Measurements from ENCODE around the gene MLLT3.

Gene MLLT3

GRCh38 chr9:20540169-20540863, 82.0 kb downstream of the MLLT3 start:
- Histone ChIP-seq H3K9ac (ENCODE audit: low read length) (no peak overlapping the region), H3K27me3 (ENCODE audit: control insufficient read depth, insufficient read depth, low read length) (no peaks in the 10 kb centered on the region), H3K27ac (ENCODE audit: low read depth, low read length) (no peak overlapping the region), H3K36me3 (ENCODE audit: control insufficient read depth, insufficient read depth, low read length) (no peaks in the 10 kb centered on the region), H3K4me3 (ENCODE audit: low read length) (no peak overlapping the region), H3K4me1 (ENCODE audit: control insufficient read depth, insufficient read depth, low read length) (no peaks in the 10 kb centered on the region)

DNA sequence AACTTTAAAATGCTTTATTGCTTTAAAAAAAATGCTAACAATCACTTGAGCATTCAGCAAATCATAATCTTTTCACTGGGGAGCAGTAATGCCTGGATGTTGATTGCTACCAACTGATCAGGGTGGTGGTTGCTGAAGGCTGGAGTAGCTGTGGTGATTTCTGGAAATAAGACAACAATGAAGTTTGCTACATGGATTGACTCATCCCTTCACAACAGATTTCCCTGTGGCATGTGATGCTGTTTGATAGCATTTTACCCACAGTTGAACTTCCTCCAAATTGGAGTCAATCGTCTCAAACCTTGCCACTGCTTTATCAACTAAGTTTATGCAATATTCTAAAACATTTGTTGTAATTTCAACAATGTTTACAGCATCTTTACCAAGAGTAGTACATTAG, 83.3 kb downstream of the MLLT3 start:
- H3K9ac ChIP-seq (ENCODE audit: low read length), result no peak overlapping the region
- H3K27me3 ChIP-seq (ENCODE audit: control insufficient read depth, insufficient read depth, low read length), result no peaks in the 10 kb centered on the region
- no peak overlapping the region for H3K27ac ChIP-seq (ENCODE audit: low read depth, low read length)
- no peaks in the 10 kb centered on the region for H3K36me3 ChIP-seq (ENCODE audit: control insufficient read depth, insufficient read depth, low read length)
- H3K4me1 ChIP-seq (ENCODE audit: control insufficient read depth, insufficient read depth, low read length), result no peaks in the 10 kb centered on the region
- no peak overlapping the region for H3K4me3 ChIP-seq (ENCODE audit: low read length)

DNA sequence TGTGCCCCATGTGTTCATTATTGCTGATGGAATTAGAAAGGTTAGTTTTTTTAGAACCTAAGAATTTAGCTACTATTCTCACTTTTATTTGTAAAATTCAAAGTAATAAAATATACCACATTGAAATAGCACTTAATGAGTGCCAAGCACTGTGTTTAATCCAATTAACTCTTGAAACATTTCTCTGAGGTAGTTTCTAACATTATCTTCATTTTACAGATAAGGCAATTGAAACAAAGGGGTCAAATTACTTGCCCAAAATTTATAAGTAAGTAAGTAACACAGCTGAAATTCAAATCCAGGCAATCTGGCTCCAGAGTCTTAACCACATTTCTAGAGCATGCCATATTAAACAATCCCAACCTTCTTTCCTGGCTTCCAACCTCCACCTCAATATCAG, 84.2 kb downstream of the MLLT3 start:
- Histone ChIP-seq H3K9ac (ENCODE audit: low read length) (no peak overlapping the region), H3K36me3 (ENCODE audit: control insufficient read depth, insufficient read depth, low read length) (no peaks in the 10 kb centered on the region), H3K4me1 (ENCODE audit: control insufficient read depth, insufficient read depth, low read length) (no peaks in the 10 kb centered on the region), H3K4me3 (ENCODE audit: low read length) (no peak overlapping the region), H3K27me3 (ENCODE audit: control insufficient read depth, insufficient read depth, low read length) (no peaks in the 10 kb centered on the region), H3K27ac (ENCODE audit: low read depth, low read length) (no peak overlapping the region)

GRCh38 chr9:20537294-20537693, 85.0 kb downstream of the MLLT3 start:
- Histone ChIP-seq H3K4me1 (ENCODE audit: control insufficient read depth, insufficient read depth, low read length) (no peaks in the 10 kb centered on the region), H3K27me3 (ENCODE audit: control insufficient read depth, insufficient read depth, low read length) (no peaks in the 10 kb centered on the region), H3K36me3 (ENCODE audit: control insufficient read depth, insufficient read depth, low read length) (no peaks in the 10 kb centered on the region), H3K4me3 (ENCODE audit: low read length) (no peak overlapping the region), H3K27ac (ENCODE audit: low read depth, low read length) (no peak overlapping the region), H3K9ac (ENCODE audit: low read length) (no peak overlapping the region)

DNA sequence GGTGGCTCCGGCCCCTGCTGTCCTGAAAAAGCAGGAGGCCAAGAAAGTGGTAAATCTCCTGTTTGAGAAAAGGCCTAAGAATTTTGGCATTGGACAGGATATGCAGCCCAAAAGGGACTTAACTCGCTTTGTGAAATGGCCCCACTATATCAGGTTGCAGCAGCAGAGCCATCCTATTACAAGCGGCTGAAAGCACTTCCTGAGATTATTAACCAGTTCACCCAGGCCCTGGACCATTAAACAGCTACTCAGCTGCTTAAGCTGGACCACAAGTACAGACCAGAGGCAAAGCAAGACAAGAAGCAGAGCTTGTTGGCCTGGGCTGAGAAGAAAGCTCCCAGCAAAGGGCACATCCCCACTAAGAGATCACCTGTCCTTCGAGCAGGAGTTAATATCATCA, 89.7 kb downstream of the MLLT3 start:
- H3K27me3 ChIP-seq (ENCODE audit: control insufficient read depth, insufficient read depth, low read length), result no peaks in the 10 kb centered on the region
- no peak overlapping the region for H3K9ac ChIP-seq (ENCODE audit: low read length)
- H3K4me3 ChIP-seq (ENCODE audit: low read length), result no peak overlapping the region
- no peak overlapping the region for H3K27ac ChIP-seq (ENCODE audit: low read depth, low read length)
- no peaks in the 10 kb centered on the region for H3K36me3 ChIP-seq (ENCODE audit: control insufficient read depth, insufficient read depth, low read length)
- no peaks in the 10 kb centered on the region for H3K4me1 ChIP-seq (ENCODE audit: control insufficient read depth, insufficient read depth, low read length)

GRCh38 chr9:20529837-20530236, 92.5 kb downstream of the MLLT3 start:
- no peaks in the 10 kb centered on the region for H3K4me1 ChIP-seq (ENCODE audit: control insufficient read depth, insufficient read depth, low read length)
- H3K4me3 ChIP-seq (ENCODE audit: low read length), result no peak overlapping the region
- H3K27ac ChIP-seq (ENCODE audit: low read depth, low read length), result no peak overlapping the region
- H3K27me3 ChIP-seq (ENCODE audit: control insufficient read depth, insufficient read depth, low read length), result no peaks in the 10 kb centered on the region
- H3K9ac ChIP-seq (ENCODE audit: low read length), result no peak overlapping the region
- no peaks in the 10 kb centered on the region for H3K36me3 ChIP-seq (ENCODE audit: control insufficient read depth, insufficient read depth, low read length)

GRCh38 chr9:20528253-20528652, 94.0 kb downstream of the MLLT3 start:
- Histone ChIP-seq H3K4me1 (ENCODE audit: control insufficient read depth, insufficient read depth, low read length) (no peaks in the 10 kb centered on the region), H3K27me3 (ENCODE audit: control insufficient read depth, insufficient read depth, low read length) (no peaks in the 10 kb centered on the region), H3K36me3 (ENCODE audit: control insufficient read depth, insufficient read depth, low read length) (no peaks in the 10 kb centered on the region), H3K4me3 (ENCODE audit: low read length) (no peak overlapping the region), H3K9ac (ENCODE audit: low read length) (no peak overlapping the region), H3K27ac (ENCODE audit: low read depth, low read length) (no peak overlapping the region)

- Histone ChIP-seq H3K4me3 (ENCODE audit: low read length) (no peak overlapping the region), H3K9ac (ENCODE audit: low read length) (no peak overlapping the region), H3K4me1 (ENCODE audit: control insufficient read depth, insufficient read depth, low read length) (no peaks in the 10 kb centered on the region), H3K27ac (ENCODE audit: low read depth, low read length) (no peak overlapping the region), H3K36me3 (ENCODE audit: control insufficient read depth, insufficient read depth, low read length) (no peaks in the 10 kb centered on the region), H3K27me3 (ENCODE audit: control insufficient read depth, insufficient read depth, low read length) (no peaks in the 10 kb centered on the region)
These were observed 95.6 kb downstream of the MLLT3 start for GRCh38 chr9:20526500-20527319.

DNA sequence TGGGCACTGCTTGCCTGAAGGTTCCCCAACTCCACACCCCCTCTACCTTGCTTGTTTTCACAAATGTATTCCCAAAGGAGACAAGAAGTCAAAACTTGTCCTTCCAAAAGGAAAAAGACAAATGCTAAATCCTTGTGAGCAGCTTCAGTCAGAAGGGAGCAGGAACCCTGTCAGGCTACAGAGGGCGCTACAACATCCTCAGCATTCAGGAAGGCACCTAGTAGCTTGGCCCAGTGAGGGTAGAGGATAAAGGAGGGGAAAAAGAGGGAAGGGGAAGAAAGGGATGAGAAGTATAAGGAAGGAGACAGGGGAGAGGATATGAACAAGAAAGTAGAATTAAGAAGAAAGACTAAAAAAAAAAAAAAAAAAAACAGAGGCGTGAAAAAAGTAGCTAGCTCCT, 97.5 kb downstream of the MLLT3 start:
- H3K4me1 ChIP-seq (ENCODE audit: control insufficient read depth, insufficient read depth, low read length), result no peaks in the 10 kb centered on the region
- H3K4me3 ChIP-seq (ENCODE audit: low read length), result no peak overlapping the region
- no peak overlapping the region for H3K27ac ChIP-seq (ENCODE audit: low read depth, low read length)
- no peaks in the 10 kb centered on the region for H3K36me3 ChIP-seq (ENCODE audit: control insufficient read depth, insufficient read depth, low read length)
- no peaks in the 10 kb centered on the region for H3K27me3 ChIP-seq (ENCODE audit: control insufficient read depth, insufficient read depth, low read length)
- H3K9ac ChIP-seq (ENCODE audit: low read length), result no peak overlapping the region

GRCh38 chr9:20518737-20519136, 103.6 kb downstream of the MLLT3 start:
- Histone ChIP-seq H3K36me3 (ENCODE audit: control insufficient read depth, insufficient read depth, low read length) (no peaks in the 10 kb centered on the region), H3K27ac (ENCODE audit: low read depth, low read length) (no peak overlapping the region), H3K27me3 (ENCODE audit: control insufficient read depth, insufficient read depth, low read length) (no peaks in the 10 kb centered on the region), H3K4me3 (ENCODE audit: low read length) (no peak overlapping the region), H3K4me1 (ENCODE audit: control insufficient read depth, insufficient read depth, low read length) (no peaks in the 10 kb centered on the region), H3K9ac (ENCODE audit: low read length) (no peak overlapping the region)

DNA sequence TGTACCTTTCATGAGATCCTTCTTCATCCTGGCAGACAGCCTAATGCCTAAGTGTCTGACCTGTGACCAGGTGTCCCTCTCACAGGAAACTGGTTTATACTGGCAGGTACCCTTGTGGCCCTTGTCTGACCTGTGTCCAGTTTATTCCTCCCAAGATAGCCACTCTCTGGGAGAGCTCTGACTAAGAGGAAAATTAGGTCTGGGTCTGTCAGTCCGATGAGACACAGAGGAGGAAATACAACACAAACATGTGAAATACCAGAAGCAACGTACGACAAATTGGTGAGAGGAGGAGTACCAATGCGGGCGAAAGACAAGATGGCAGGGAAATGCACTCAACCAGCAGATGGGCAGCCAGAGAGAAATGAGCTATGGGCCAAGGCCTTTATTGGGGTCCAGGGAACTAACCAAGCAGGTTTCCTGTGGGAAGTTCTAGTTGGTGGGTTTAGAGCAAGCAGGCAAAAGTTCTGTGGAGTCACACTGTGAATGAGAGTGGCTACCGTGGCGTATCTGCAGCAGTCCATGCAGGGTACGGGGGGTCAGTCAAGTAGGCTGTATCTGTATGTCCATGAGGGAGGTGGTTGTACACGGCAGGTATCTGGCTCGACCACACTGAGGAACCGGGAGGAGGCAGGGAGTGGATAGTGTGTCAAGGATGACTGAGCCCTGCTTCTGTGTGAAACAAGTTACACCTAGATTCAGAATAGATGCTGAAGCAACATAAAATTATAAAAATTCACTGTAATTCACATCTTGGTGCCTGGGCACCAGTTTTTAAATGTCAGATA, 109.0 kb downstream of the MLLT3 start:
- H3K9ac ChIP-seq (ENCODE audit: low read length), result no peak overlapping the region
- H3K27ac ChIP-seq (ENCODE audit: low read depth, low read length), result no peak overlapping the region
- H3K4me3 ChIP-seq (ENCODE audit: low read length), result no peak overlapping the region

GRCh38 chr9:20512636-20513035, 109.7 kb downstream of the MLLT3 start:
- Histone ChIP-seq H3K4me3 (ENCODE audit: low read length) (no peak overlapping the region), H3K36me3 (ENCODE audit: control insufficient read depth, insufficient read depth, low read length) (no peaks in the 10 kb centered on the region), H3K27me3 (ENCODE audit: control insufficient read depth, insufficient read depth, low read length) (no peaks in the 10 kb centered on the region), H3K4me1 (ENCODE audit: control insufficient read depth, insufficient read depth, low read length) (no peaks in the 10 kb centered on the region), H3K27ac (ENCODE audit: low read depth, low read length) (no peak overlapping the region), H3K9ac (ENCODE audit: low read length) (no peak overlapping the region)

More for the DNA sequence above, 109.0 kb downstream of the MLLT3 start:
- Histone ChIP-seq H3K36me3 (ENCODE audit: control insufficient read depth, insufficient read depth, low read length) (no peaks in the 10 kb centered on the region), H3K4me1 (ENCODE audit: control insufficient read depth, insufficient read depth, low read length) (no peaks in the 10 kb centered on the region), H3K27me3 (ENCODE audit: control insufficient read depth, insufficient read depth, low read length) (no peaks in the 10 kb centered on the region)
